GM18526 (cell line): ENCODE results near the gene MED14.

Source experiments
- POLR2A ChIP-seq: IDR thresholded peaks from 3 replicates; pipeline ENCODE4 v1.6.1; 2011; ENCODE audit not compliant: insufficient read length; ENCODE audit errors: extremely low read depth

MED14 gene

DNA sequence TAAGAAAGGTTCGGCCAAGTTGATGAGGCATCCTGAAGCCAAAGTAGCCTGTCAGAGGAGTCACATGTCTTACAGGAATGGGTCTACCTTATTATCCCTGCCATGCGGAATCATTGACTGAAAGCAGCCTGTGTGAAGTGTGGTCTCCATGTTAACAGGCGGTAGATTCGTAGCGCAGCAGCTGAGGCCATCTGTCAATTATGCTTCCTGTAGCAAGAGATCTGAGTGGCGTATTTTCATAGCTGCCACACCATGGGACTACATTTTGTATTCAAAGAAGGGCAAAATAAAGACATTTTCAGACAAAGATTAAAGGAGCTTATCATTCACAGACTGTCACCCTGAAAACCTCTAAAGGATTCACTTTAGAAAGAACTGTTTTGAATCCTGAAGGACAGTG lies 11.2 kb upstream of the MED14 start:
- no peak for TF ChIP-seq POLR2A

DNA sequence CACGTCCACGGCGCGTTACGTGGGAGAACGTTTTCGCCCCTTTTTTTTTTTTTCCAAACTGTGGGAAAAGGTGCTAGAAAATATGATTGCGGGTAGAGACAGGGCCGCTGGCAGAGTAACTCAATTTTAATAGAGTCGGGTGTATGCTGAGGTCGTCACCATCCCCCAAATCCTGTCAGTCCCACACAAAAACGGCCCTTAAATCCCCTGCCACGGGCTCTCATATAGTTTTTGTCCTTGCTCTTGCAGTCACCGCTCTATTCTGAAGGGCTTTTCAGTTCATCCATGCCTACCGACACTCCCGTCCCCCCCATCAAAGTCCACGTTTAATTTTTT lies 796 bp upstream of the MED14 start:
- TF ChIP-seq POLR2A: no peak

DNA sequence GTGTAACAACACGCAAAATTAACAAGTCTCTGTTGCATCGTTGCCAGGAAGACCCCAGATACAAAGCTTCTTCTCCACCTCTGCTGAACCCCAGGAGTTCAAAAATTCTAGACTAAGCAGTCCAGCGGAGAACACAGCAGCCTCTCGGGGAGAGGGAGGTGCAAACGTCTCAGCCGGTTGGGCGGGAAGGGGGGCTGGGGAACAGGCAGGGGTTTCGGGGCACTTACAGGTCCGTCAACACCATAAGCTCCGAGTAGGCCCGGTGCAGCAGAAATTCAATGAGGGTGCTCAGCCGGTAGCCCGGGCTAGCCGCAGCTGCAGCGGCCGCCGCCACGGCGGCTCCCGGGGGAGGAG lies 394 bp downstream of the MED14 start:
- no peak for TF ChIP-seq POLR2A

DNA sequence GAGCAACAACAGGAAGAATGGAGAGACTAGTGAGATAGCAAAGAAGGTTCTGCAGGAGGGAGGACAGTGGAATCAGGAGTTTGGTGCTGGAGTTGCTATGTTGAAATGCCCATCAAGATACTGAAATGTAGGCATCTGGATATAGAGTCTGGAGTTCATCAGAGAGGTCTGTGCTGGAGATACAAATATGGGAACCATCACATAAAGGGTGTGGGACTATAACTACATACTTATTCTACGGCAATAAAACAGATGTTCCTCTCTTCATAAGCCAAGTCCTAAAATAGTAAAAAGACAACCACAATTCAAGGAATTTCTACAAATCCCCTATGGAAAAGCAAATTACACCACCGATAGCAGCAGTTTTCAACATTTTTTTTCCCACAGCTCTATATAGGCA lies 1.6 kb downstream of the MED14 start:
- TF ChIP-seq POLR2A: no peak

DNA sequence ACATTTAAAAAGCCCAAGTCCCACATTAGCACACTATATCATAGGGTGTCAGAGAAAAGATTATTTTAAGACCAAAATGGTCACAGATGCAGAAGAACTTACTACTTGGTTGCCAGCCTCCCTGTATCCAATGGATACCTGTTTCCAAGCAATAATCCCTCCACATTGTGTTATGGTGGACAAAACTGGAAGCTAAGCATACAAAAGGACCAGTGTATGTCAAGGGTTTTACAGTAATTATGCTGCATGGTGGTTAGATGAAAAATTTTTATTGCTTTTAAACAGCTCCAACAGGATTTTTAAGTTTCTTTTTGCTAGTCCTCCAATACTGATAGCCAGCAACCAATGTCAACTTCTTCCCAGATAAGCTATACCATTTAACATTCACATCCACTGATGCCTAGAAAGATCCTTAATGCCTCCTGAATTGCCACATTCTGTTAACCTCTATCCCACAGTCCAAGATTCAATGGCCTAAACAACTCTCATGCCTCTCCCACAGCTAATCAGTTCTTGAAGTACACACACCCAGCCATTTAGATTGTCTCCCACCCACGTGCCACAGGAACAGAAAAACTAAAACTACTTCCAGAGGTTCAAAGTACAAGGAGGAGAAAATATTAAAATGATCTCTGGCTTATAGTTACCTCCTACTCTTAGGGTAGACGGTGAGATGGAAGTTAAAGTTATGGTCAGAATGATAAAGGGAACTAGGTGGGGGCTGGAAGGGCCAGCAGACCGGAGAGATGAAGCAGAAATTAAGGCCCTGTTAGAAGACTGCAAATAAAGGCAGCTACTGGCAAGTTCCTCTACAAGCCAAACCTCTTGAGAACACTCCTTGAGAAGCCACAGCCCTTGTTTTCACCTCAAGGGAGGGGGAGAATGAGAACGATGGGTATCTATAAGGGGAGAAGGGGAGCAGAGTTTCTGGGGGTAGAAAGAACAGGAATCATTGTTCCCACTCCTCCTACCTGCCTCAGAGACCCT lies 5.5 kb downstream of the MED14 start:
- TF ChIP-seq POLR2A: no peak

DNA sequence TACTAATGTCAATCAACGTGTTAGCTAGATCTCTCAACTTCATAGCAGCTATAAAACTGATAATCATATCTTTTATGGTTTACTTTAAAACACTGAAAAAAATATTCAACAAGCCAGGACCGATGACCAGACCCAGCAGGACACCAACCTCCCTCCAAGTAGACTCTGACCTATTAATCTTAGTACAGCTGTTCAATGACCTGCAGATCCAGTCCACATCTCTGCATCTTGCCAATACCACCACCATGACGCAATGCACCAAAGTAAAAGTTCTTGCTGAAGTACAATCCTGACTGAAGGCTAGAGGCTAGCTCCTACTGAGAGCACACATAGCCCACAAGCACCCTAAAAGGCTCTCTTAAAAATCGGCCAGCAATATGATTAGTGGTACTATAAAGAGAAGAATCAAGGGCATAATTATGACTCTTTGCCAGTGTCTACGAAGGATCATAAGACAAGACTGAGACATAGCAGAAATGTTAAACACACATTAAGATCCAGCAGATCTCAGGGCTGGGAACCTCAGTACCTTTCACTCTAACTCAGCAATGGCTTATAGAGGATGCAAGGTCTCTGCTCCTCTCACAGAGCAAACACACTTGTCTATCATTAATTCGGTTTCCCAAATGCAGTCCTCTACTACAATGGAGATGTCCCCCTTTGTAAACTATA lies 7.6 kb downstream of the MED14 start:
- TF ChIP-seq POLR2A: no peak

DNA sequence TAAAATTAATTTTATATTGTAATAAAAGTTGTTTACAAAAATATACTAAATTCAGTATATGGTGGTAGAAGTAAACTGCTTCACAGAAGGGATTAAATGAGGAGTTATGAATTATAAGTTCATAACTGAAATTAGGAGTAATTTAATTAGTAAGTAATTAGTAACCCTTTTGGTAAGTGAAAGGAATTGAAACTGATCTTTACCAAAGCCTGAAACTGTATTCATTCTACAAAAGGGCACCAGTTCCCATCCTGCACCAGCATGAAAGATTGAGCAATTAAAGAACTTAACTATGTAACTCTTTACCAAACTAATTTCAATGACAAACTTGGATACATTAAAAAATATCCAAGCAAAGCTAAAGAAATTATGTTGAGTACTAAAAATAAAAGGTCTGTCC lies 8.2 kb downstream of the MED14 start:
- TF ChIP-seq POLR2A: no peak

DNA sequence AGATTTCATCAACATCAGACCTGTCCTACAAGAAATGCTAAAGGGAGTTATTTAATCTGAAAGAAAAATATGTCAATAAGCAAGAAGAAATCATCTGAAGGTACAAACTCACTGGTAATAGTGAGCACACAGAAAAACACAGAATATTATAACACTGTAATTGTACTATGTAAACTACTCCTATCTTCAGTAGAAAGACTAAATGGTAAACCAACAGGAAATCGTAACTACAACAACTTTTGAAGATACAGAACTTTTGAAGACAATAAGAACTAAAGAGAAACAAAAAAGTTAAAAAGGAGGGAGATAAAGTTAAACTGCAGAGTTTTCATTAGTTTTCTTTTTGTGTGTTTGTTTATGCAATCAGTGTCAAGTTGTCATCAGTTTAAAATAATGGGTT lies 12.4 kb downstream of the MED14 start:
- no peak for TF ChIP-seq POLR2A

DNA sequence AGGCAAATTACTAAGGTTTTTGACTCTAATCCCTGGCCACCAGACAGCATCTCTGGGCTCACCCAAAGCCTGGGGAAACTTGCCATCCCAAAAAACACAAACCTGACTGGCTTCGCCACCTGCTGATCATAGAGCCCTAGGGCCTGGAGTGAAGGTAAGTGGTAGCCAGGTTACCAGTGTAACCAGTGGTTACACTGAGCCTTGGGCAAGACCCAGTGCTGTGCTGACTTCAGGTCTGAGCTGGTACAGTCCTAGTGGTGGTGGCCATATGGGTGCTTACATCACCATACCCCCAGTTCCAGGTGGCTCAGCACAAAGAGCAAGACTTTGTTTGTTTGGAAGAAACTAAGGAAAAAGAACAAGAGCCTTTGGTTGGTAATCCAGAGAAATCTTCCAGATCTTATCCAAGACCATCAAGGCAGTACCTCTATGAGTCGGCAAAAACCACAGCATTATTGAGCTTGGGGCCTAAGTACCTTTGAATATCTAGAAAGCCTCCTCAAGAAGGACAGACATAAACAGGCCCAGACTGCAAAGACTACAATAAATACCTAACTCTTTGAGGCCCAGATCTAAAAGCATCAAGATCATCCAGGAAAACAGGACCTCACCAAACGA lies 13.7 kb downstream of the MED14 start:
- TF ChIP-seq POLR2A: no peak

DNA sequence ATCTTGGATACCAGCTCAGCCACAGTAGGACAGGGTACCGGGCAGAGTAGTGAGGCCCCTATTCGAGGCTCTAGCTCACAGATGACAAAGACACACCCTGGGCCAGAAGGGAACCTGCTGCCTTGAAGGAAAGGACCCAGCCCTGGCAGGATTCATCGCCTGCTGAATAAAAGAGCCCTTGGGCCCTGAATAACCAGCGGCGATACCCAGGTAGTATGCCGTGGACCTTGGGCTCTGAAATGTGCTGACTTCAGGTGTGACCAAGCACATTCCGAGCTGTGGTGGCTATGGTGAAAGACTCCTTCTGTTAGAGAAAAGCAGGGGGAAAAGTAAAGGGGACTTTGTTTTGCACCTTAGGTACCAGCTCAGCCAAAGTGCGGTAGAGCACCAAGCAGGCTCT lies 14.6 kb downstream of the MED14 start:
- TF ChIP-seq POLR2A: no peak

DNA sequence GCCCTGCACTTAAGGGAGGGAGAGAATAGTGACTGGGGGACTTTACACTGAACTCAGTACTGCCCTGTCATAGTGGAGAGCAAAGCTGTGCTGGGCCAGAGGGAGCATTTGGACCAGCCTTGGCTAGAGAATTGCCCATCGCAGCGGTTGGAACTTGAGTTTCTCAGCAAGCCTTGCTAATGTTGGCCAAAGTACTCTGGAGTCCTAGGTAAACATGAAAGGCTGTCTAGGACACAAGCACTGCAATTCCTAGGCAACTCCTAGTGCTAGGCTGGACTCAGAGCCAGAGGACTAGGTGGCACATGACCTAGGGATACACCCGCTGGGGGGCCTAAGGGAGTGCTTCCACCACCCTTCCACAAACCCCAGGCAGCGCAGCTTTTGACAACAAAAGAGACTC lies 15.0 kb downstream of the MED14 start:
- TF ChIP-seq POLR2A: no peak

DNA sequence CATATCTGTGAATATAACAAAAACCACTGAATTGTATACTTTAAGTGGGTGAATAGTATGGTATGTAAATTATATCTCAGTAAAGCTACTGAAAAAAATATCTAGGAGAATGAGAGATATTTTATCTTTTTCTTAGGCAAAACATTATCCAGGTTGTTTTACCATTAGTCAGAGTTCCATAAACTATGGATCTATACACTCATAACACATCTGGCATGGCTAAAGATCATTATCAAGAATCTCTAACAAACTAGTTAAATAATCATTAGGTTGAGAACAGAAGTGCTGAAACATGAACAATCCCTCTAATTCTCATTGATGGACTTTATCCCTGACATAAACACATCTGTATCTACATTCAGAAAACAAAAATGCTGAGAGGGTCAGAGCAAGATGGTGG lies 15.6 kb downstream of the MED14 start:
- no peak for TF ChIP-seq POLR2A

DNA sequence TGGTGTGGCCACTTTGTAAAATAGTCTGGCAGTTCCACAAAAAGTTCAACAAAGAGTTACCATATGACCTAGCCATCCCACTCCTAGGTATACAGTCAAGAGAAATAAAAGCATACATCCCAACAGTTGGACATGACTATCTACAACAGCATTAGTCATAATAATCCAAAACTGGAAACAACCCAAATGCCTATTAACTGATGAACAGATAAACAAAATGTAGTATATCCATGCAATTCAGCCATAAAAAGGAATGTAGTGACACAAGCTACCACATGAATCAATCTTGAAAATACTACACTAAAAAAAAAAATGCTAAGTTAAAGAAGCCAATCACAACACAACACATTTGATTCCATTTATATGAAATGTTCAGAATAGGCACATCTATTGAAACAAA lies 16.1 kb downstream of the MED14 start:
- TF ChIP-seq POLR2A: no peak

DNA sequence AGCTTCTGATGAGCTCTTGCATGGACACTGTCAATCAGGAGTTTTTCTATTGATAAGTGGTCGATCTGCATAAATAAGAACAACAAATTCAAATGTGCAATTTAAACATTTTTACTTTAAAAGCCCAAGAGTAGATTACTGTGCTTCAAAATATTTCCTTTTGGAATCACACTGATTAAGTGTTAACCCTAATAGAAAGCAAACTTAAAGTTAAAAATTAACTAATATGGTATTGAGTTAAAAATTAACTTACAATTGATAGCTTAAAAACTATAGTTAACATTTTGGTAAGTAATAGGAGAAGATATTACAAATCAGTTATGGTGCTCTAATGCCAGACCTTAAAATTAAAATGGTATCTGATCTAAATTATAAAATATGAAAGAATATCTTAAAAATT lies 25.9 kb downstream of the MED14 start:
- TF ChIP-seq POLR2A: no peak

DNA sequence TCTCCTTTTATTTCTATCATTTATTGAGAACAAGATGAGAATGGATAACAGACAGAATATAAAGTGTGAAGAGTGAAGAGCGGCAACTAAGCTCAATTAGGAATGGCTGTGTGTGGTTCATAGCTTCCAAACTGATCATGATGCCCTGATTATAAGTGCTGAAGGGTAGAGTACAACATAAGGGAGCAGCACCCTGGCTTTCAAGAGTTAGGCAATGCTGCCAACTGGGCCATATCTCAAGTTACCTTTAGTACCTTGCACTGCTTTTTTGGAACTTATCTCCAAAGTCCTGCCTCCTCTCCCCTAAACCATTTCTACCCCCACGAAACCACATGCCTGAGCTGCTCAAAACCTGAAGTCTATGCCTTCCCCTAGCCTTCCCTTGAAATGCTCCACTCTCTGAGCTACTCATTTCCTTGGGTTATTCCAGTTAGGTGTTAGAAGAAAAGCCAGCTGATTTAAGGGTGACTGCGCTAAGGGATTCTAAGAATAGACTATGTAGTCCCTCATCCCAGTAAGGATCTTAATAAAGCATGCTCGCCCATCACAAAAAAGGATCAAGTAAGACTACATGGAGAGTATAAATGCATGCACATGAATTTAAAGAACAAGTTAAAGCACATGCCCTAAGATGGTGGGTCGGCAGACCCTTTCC lies 29.6 kb downstream of the MED14 start:
- TF ChIP-seq POLR2A: no peak

DNA sequence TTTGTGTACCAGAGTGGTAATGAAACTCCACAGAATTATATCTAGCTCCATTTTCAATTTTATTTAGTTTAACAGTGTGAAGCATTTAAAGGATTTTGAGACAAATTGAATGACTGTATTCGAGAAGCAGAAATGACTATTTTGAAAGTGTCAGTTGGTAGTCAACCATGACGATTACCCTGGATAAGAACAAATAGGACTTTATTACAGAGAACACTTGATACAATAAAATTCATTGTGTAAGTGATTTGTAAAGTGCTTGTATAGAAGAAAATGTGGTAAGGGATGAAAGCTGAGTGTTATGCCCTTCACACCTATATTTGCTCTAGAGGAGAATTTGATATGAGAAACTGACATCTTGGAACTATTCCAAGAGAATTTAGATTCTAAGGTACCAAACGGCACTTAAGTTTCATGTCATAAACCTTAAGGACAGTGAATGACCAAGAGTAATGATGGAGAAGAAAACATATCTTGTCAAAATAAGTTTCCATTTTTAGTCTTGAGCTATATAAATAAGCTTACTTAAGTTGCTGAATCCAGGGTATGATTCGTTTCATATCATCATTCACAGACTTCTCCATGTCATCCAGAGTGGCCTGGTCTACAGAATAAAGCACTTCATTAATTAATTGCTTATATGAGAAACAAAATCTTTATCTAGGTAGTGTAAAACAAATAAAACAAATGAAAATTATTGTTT lies 34.6 kb downstream of the MED14 start:
- TF ChIP-seq POLR2A: no peak

DNA sequence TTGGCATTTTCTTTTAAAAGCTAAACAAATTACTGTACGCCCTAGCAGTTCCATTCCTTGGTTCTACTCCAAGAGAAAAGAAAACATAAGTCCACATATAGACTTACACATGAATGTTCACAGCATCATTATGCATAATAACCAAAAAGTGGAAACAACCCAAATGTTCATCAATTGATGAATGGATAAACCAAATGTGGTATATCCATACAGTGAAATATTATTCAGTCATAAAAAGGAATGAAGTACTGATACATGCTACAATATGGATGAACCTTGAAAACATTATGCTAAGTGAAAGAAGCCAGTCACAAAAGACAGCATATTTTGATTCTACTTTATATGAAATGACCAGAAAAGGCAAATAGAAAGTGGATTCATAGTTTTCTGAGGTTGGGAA lies 36.5 kb downstream of the MED14 start:
- TF ChIP-seq POLR2A: no peak
